GM10266 (cell line): Measurements from ENCODE around the gene PILRB.
A peak's percentile ranks its signal among the peaks of the same experiment; 100 is the strongest.

Source experiments
- DNase-seq: peaks from one replicate; pipeline ENCODE4 v3.0.0; 2012; ENCODE audit errors: extremely low spot score
- CTCF ChIP-seq: IDR thresholded peaks from 2 replicates; pipeline ENCODE4 v1.5.1; 2012; ENCODE audit warnings: mild to moderate bottlenecking, low read depth; ENCODE audit not compliant: control insufficient read depth, insufficient read depth; ENCODE audit errors: missing control alignments

Gene PILRB

GRCh38 chr7:100366411-100367250 is 8.7 kb downstream of the PILRB start:
- TF ChIP-seq CTCF: peak; percentile 9
- DNase-seq: peak; percentile 58

- no peak for TF ChIP-seq CTCF
- DNase-seq: no peak
Measured at GRCh38 chr7:100367251-100367620, 9.3 kb downstream of the PILRB start.

- no peak for DNase-seq
- no peak for TF ChIP-seq CTCF
Measured at GRCh38 chr7:100367676-100368613, 10.0 kb downstream of the PILRB start.

GRCh38 chr7:100369105-100369504 is 11.2 kb downstream of the PILRB start:
- DNase-seq: peak; percentile 81
- TF ChIP-seq CTCF: no peak

- no peak for TF ChIP-seq CTCF
- no peak for DNase-seq
Measured at GRCh38 chr7:100370303-100370702, 12.4 kb downstream of the PILRB start.

GRCh38 chr7:100370746-100371145 is 12.8 kb downstream of the PILRB start:
- no peak for TF ChIP-seq CTCF
- no peak for DNase-seq
